Stomach (tissue), 9 donors: ENCODE results near the gene AP2A1. TPM values are rescaled to one million over a fixed set of nuclear protein-coding genes. Genes with fewer than 3 reads are reported as not detected.

Source experiments
- DNase-seq, 2 donors: peaks; one replicate each; pipeline versions ENCODE4 v3.0.0 to v3.0.0-alpha.2; 2013 to 2019
- H3K27ac ChIP-seq, 5 donors: fragments of 200-600 bp in 4 of 5; sonication (generic) in 4 of 5; one replicate each; pipeline ENCODE4 v1.5.1; 2013 to 2019; ENCODE audit warnings: mild to moderate bottlenecking in 1 of 5, moderate library complexity in 1 of 5
- H3K27me3 ChIP-seq, 3 donors: fragments of 200-600 bp; sonication (generic); one replicate each; pipeline ENCODE4 v1.5.1; 2017 to 2019; ENCODE audit warnings: mixed run types in 1 of 3
- H3K36me3 ChIP-seq, 4 donors: fragments of 200-600 bp; sonication (generic); 1 replicate in 3 of 4; 2 replicates in 1 of 4; pipeline ENCODE4 v1.5.1; 2016 to 2019
- H3K4me1 ChIP-seq, 4 donors: fragments of 200-600 bp; sonication (generic); one replicate each; pipeline ENCODE4 v1.5.1; 2016 to 2019
- H3K4me3 ChIP-seq, 4 donors: fragments of 200-600 bp; sonication (generic) in 3 of 4; one replicate each; pipeline ENCODE4 v1.5.1; 2016 to 2019; ENCODE audit warnings: mild to moderate bottlenecking in 1 of 4
- H3K9me3 ChIP-seq, 4 donors: fragments of 200-600 bp; sonication (generic); one replicate each; pipeline ENCODE4 v1.5.1; 2016 to 2019
- EP300 ChIP-seq: sonication (generic); formaldehyde crosslinking; IDR thresholded peaks from one replicate; pipeline ENCODE4 v1.6.1; 2017; ENCODE audit warnings: antibody characterized with exemption
- POLR2A ChIP-seq, 4 donors: fragments of 450-650 bp; IDR thresholded peaks; one replicate each; pipeline ENCODE4 v1.6.1; 2016; ENCODE audit warnings: antibody characterized with exemption in 4 of 4, control low read depth in 2 of 4, mild to moderate bottlenecking in 1 of 4, moderate library complexity in 1 of 4
- POLR2AphosphoS5 ChIP-seq, 3 donors: sonication (generic); formaldehyde crosslinking; IDR thresholded peaks; one replicate each; pipeline ENCODE4 v1.6.1; 2016; ENCODE audit warnings: antibody characterized with exemption in 3 of 3
- WGBS, 5 donors: extraction: QIAGEN DNeasy Blood & Tissue Kit in 3 of 5; methylation state at CpG; one replicate each; pipeline versions ENCODE4 v1.1.5 to v1.1.7; 2013 to 2018; 5-methylcytosine and 5-hydroxymethylcytosine counted together
- intact Hi-C: fragments of 100-400 bp; cut with DNase I; formaldehyde crosslinking; loops from one replicate; pipeline ENCODE4 v1.15.1; 2023; ENCODE audit warnings: low total_unique reads
- polyA plus RNA-seq, 3 donors: library from polyadenylated mRNA; stranded (reverse); fragments of 200-250 nt; gene quantifications; one replicate each; pipeline ENCODE4 v1.2.3, GENCODE V29; 2013
- total RNA-seq, 5 donors: library from RNA; depleted of rRNA; stranded (reverse); fragments of >200 nt; gene quantifications; one replicate each; pipeline versions ENCODE4 v1.1.0 to v1.2.3, GENCODE V29; 2014 to 2016
- TF ChIP-seq, protein P1 (sequence below), 7 experiments: fragments of 450-650 bp in 4 of 7; fragments of 200-600 bp in 3 of 7; sonication (generic) in 3 of 7; IDR thresholded peaks; one replicate each; pipeline ENCODE4 v1.5.1; 2016 to 2019; ENCODE audit warnings: antibody characterized with exemption in 7 of 7, control low read depth in 2 of 7, mild to moderate bottlenecking in 1 of 7
- donor health status: healthy with polysubstance abuse.
- donor health status: Bipolar disorder and iron deficiency.
- donor health status: healthy.

The AP2A1 gene
- total and polyA plus RNA-seq, 8 donors = 19.8 to 177 (median 29.2) TPM

DNA sequence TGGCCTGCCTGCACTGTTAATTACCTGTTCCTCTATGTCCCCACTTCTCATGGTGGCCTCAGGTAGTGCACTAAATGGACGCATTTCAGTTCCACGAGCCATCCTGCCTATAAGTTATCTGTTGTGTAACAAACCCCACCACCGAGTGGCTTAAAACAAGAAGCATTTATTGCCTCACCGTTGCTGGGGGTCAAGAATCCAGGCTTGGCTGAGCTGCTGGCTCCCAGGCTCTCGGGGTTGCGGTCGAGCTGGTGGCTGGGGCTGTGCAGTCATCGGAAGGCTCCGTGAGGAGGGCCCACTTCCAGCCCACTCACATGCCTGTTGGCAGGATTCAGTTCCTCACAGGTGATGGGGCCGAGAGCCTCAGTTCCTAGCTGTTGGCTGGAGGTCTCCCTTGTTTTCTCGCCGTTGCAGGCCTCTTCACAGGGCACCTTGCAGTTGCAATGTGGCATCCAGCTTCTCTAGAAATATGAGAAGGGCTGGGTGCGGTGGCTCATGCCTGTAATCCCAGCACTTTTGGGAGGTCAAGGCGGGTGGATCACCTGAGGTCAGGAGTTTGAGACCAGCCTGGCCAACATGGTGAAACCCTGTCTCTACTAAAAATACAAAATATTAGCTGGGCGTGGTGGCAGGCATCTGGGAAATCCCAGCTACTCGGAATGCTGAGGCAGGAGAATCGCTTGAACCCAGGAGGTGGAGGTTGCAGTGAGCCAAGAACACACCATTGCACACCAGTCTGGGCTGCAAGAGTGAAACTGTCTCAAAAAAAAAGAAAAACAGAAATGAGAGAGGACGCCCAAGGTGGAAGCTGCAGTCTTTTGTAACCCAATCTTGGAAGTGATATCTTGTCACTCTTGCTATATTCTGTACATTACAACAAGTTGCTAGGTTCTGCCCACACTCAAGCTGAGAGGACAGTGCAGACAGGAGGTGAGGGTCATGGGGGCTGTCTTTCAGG is 77.6 kb downstream of the AP2A1 start:
- no peak for TF ChIP-seq EP300
- TF ChIP-seq POLR2AphosphoS5 (IDR thresholded peaks at IDR 0.05) = no peak
- TF ChIP-seq, protein P1, sequence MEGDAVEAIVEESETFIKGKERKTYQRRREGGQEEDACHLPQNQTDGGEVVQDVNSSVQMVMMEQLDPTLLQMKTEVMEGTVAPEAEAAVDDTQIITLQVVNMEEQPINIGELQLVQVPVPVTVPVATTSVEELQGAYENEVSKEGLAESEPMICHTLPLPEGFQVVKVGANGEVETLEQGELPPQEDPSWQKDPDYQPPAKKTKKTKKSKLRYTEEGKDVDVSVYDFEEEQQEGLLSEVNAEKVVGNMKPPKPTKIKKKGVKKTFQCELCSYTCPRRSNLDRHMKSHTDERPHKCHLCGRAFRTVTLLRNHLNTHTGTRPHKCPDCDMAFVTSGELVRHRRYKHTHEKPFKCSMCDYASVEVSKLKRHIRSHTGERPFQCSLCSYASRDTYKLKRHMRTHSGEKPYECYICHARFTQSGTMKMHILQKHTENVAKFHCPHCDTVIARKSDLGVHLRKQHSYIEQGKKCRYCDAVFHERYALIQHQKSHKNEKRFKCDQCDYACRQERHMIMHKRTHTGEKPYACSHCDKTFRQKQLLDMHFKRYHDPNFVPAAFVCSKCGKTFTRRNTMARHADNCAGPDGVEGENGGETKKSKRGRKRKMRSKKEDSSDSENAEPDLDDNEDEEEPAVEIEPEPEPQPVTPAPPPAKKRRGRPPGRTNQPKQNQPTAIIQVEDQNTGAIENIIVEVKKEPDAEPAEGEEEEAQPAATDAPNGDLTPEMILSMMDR (IDR thresholded peaks at IDR 0.05) = no peak
- no peak for TF ChIP-seq POLR2A (IDR thresholded peaks at IDR 0.05)
- WGBS, 5 donors = 82 to 87% (median 84%) methylated on average over 13 to 18 of the region's 18 CpGs
- Histone ChIP-seq H3K4me3 (no peak overlapping the region), H3K36me3 (peaks cover 0 to 18% (median 13%) of the 10 kb centered on the region in 4 donors), H3K4me1 (peaks cover 0 to 12% (median under 1%) of the 10 kb centered on the region in 4 donors), H3K9me3 (no peaks in the 10 kb centered on the region), H3K27me3 (no peaks in the 10 kb centered on the region), H3K27ac (no peak overlapping the region)
- DNase-seq = no peak
- intact Hi-C loops = no loop called here

DNA sequence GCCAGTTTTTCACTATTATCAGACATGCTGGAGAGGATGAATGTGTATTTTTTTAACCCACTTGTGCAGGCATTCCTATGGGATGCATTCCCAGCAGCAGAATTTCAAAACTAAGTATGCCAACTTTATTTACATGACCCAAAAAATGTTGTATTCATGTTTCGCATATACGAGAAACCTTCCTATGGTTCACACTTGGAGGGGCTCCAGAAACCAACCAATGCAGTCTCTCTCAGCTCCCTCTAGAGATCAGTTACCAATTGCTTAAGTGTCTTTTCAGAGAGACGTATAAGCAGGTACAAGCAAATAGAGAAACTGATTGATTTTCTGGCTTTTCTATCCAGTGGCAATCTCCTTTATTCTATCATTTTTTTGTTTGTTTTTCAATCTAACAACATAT is 78.6 kb downstream of the AP2A1 start:
- H3K36me3 ChIP-seq = peaks cover 0 to 9% (median 7%) of the 10 kb centered on the region in 4 donors
- TF ChIP-seq POLR2A (IDR thresholded peaks at IDR 0.05) (no peak), POLR2AphosphoS5 (IDR thresholded peaks at IDR 0.05) (no peak), EP300 (no peak)
- TF ChIP-seq, protein P1 (IDR thresholded peaks at IDR 0.05) = no peak
- no peaks in the 10 kb centered on the region for H3K27me3 ChIP-seq
- WGBS, 5 donors = 27 to 60% (median 41%) methylated on average over 3 of the region's 3 CpGs
- H3K9me3 ChIP-seq = no peaks in the 10 kb centered on the region
- no peak overlapping the region for H3K27ac ChIP-seq
- intact Hi-C loops = no loop called here
- H3K4me3 ChIP-seq = no peak overlapping the region
- H3K4me1 ChIP-seq = peaks cover 0 to 22% (median 10%) of the 10 kb centered on the region in 4 donors
- no peak for DNase-seq

DNA sequence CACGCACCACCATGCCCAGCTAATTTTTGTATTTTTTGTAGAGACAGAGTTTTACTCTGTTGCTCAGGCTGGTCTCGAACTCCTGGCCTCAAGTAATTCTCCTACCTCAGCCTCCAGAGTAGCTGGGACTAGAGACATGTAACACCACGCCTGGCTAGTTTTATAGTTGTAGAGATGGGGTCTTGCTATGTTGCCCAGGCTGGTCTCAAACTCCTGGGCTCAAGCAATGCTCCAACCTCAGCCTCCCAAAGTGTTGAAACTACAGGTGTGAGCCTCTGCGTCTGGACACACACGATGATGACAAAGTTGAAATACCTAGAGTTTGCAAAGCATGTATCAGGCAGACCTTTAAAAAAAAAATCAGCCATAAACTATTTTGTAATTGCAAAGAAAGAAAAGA is 79.6 kb downstream of the AP2A1 start:
- Histone ChIP-seq H3K9me3 (no peaks in the 10 kb centered on the region), H3K4me1 (peaks cover 0 to 22% (median 10%) of the 10 kb centered on the region in 4 donors), H3K36me3 (no peaks in the 10 kb centered on the region), H3K4me3 (no peak overlapping the region), H3K27me3 (no peaks in the 10 kb centered on the region), H3K27ac (no peak overlapping the region)
- TF ChIP-seq POLR2AphosphoS5 (IDR thresholded peaks at IDR 0.05) (no peak), POLR2A (IDR thresholded peaks at IDR 0.05) (no peak), EP300 (no peak)
- TF ChIP-seq, protein P1 (IDR thresholded peaks at IDR 0.05) = no peak
- intact Hi-C loops = no loop called here
- WGBS, 5 donors = 71 to 81% (median 78%) methylated on average over 5 of the region's 5 CpGs
- no peak for DNase-seq

DNA sequence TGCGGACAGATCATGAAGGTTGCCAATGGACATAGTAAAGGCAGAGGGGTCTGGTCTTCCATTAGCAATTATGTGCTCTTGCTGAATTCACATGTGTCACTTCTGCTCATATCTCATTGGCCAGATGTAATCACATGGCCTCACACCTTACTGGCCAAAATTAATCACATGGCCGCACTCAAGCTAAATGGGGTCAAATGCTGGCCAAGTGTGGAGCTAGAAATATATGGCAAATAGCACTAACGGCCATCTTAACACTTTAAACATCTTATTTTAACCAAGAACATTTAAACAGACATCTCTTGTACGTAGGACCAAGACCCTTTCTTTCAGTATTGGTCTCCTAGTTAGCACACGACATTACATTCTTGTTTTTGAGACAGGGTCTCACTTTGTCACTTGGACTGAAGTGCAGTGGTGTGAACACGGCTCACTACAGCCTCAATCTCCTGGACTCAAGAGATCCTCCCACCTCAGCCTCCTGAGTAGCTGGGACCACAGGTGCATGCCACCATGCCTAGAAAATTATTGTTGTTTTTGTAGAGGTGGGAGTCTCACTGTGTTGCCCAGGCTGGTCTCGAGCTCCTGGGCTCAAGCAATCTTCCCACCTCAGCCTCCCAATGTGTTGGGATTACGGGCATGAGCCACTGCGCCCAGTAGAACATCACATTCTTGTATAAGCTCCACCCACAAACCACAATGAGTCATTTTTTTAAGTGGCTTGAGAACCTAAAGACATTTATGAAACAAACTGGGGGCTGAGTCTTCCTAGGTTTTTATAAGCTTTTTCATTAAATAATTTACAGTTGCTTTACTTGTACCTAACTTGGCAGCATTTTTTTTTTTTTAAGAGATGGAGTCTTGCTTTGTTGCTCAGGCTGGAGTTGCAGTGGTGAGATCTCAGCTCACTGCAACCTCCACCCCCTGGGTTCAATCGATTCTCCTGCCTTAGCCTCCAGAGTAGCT is 81.2 kb downstream of the AP2A1 start:
- H3K4me1 ChIP-seq = peaks cover 14 to 36% (median 23%) of the 10 kb centered on the region in 4 donors
- intact Hi-C loops = no loop called here
- 70 to 91% (median 82%) methylated on average over 10 of the region's 10 CpGs for WGBS, 5 donors

More for the DNA sequence above, 81.2 kb downstream of the AP2A1 start:
- H3K36me3 ChIP-seq = no peaks in the 10 kb centered on the region
- DNase-seq = no peak
- H3K9me3 ChIP-seq = no peaks in the 10 kb centered on the region
- H3K4me3 ChIP-seq = no peak overlapping the region
- no peak overlapping the region for H3K27ac ChIP-seq
- no peaks in the 10 kb centered on the region for H3K27me3 ChIP-seq
- TF ChIP-seq POLR2A (IDR thresholded peaks at IDR 0.05) (no peak), EP300 (no peak), POLR2AphosphoS5 (IDR thresholded peaks at IDR 0.05) (no peak)
